Measurements from ENCODE around the gene TBC1D22A. TPM values are rescaled to one million over a fixed set of nuclear protein-coding genes. Genes with fewer than 3 reads are reported as not detected.

TBC1D22A gene
- total RNA-seq, 2 donors from 2014 or later, result 21.5 to 23.1 TPM

DNA sequence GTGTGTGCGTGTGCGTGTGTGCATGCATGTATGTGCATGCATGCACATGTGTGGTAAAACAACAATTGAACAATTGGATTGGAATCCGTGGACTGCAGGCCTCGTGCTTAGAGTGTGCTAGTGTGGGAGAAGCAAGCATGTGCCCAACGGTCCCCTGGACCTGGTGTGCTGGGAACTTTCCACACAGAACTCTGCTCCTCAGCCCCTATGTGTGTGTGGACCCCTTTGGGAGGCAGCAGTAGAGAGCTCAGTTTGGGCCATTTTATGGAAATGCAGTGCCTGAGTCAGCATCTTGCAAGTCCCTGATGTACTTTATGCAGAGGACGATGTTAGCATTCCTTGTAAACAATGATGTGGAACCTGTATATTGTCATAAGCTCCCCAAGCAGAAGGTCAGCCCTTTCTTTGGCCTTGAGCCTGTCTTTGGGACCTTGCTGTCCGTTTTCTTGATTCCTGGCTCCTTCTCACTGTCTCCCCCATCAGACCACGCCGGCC is 167.3 kb downstream of the TBC1D22A start:
- 91 to 95% methylated on average over 9 of the region's 9 CpGs for WGBS, 2 donors
- TF ChIP-seq POLR2A (IDR thresholded peaks at IDR 0.05), result no peak
- TF ChIP-seq, protein P1, sequence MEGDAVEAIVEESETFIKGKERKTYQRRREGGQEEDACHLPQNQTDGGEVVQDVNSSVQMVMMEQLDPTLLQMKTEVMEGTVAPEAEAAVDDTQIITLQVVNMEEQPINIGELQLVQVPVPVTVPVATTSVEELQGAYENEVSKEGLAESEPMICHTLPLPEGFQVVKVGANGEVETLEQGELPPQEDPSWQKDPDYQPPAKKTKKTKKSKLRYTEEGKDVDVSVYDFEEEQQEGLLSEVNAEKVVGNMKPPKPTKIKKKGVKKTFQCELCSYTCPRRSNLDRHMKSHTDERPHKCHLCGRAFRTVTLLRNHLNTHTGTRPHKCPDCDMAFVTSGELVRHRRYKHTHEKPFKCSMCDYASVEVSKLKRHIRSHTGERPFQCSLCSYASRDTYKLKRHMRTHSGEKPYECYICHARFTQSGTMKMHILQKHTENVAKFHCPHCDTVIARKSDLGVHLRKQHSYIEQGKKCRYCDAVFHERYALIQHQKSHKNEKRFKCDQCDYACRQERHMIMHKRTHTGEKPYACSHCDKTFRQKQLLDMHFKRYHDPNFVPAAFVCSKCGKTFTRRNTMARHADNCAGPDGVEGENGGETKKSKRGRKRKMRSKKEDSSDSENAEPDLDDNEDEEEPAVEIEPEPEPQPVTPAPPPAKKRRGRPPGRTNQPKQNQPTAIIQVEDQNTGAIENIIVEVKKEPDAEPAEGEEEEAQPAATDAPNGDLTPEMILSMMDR (IDR thresholded peaks at IDR 0.05), result no peak
- no peak for DNase-seq
- intact Hi-C loops (cut with DNase I), result no loop called here
- Histone ChIP-seq H3K4me1 (peaks cover 21% of the 10 kb centered on the region), H3K27ac (no peak overlapping the region), H3K9me3 (no peaks in the 10 kb centered on the region), H3K4me3 (no peak overlapping the region), H3K27me3 (no peaks in the 10 kb centered on the region), H3K36me3 (replicated peaks in 1 of 2; ENCODE audit: insufficient read depth in 1 of 2, low read depth in 2 of 2) (no peaks in the 10 kb centered on the region)
- ATAC-seq, result no peak

DNA sequence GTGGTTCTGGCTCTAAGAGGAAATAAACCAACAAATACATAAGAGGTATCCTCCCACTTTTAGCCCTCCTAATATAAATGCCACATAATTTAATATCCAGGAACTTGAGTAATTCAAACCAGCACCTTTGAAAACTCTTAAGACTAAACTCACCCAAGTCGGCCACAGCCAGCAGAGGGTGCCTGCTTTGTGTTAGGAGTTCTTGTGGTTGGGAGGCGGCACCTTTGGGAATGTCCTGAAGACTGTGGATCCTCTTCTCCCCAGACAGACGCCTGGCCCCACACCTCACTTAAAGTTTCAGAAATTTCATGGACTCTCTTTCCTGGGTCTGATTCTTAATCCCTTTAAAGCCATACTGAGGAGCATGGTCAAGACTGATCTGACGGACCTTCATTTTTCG is 169.0 kb downstream of the TBC1D22A start:
- no peaks in the 10 kb centered on the region for H3K9me3 ChIP-seq
- intact Hi-C loops (cut with DNase I), result no loop called here
- peak in 1 of 4 donors; percentile 39 for DNase-seq
- no peaks in the 10 kb centered on the region for H3K36me3 ChIP-seq (replicated peaks in 1 of 2; ENCODE audit: insufficient read depth in 1 of 2, low read depth in 2 of 2)
- peaks cover 37% of the 10 kb centered on the region for H3K4me1 ChIP-seq
- no peak for ATAC-seq
- H3K27ac ChIP-seq, result no peak overlapping the region
- TF ChIP-seq, protein P1 (IDR thresholded peaks at IDR 0.05), result peak in 1 of 7 experiments; percentile 25
- TF ChIP-seq POLR2A (IDR thresholded peaks at IDR 0.05), result no peak
- WGBS, 2 donors, result 85 to 88% methylated on average over 5 of the region's 5 CpGs
- H3K4me3 ChIP-seq, result no peak overlapping the region
- no peaks in the 10 kb centered on the region for H3K27me3 ChIP-seq

DNA sequence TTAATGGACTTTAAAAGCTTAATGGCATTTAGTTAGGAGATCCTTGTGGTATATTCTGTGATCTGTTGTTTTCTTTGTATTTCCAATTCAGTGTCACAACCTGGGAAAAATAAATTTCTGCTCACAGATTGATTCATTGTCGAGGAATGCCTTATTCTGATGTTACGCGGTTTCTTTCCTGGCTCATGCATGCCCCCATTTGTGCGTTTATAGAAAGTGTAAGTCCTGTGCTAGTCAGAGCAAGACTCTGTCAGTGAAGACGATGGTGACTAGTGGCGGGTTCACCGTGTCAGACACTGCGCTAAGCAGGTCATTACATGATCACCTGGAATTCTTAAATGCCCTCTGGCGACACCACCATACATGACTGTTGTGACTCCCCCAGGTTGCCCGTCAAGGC is 169.4 kb downstream of the TBC1D22A start:
- 95 to 96% methylated on average over 10 of the region's 10 CpGs for WGBS, 2 donors
- intact Hi-C loops (cut with DNase I), result no loop called here
- ATAC-seq, result no peak

DNA sequence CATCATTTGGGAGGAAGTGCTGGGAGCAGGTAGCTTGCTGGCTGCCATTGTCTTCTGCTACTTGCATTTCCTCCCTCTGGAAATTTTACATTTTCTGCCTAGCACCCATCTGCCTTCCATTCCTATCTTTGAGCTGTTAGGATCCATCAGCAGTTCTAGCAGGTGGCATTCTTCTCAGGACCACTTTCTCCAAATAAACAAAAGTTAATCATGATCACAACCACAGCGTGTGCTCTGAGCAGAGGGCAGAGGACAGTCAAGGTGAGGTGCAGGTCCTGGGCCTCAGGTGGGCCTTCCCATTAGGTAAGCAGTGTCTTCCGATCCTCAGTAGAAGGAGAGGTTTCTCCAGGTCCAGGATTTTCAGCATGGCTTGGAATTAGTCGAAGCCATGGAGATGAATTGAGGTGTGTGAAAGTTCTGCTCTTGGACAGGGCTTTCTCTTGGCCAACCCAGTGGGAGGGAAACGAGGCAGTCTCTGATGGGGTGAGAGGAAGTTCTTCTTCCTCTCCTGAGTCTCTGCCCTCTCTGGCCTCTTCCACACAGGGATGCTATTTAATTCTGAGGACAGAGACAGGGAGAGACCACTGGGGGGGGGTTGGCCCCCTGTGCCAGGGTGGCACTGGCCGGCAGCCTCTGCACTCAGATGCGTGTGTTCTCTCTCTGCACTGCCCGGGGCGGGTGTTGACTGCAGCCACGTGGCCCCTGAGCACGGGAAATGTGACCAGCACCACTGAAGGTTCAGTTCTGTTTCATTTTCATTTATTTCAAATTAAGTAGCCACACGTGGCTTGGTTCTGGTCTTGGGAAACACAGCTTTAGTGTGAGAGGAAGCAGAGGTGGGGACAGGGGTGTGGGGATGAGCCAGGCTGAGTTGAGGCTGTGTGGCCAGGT is 170.8 kb downstream of the TBC1D22A start:
- H3K4me3 ChIP-seq, result no peak overlapping the region
- intact Hi-C loops (cut with DNase I), result no loop called here
- ATAC-seq, result peak; percentile 35
- H3K9me3 ChIP-seq, result no peaks in the 10 kb centered on the region
- 75 to 76% methylated on average over 8 to 11 of the region's 11 CpGs for WGBS, 2 donors
- peak in 2 of 4 donors; percentile 44 to 58 for DNase-seq
- peaks cover 45% of the 10 kb centered on the region for H3K4me1 ChIP-seq
- no peaks in the 10 kb centered on the region for H3K27me3 ChIP-seq
- H3K36me3 ChIP-seq (replicated peaks in 1 of 2; ENCODE audit: insufficient read depth in 1 of 2, low read depth in 2 of 2), result no peaks in the 10 kb centered on the region
- peak overlapping the region; percentile 4 to 40 (median 6) for H3K27ac ChIP-seq
- TF ChIP-seq, protein P1 (IDR thresholded peaks at IDR 0.05), result no peak

More for the DNA sequence above, 169.4 kb downstream of the TBC1D22A start:
- no peaks in the 10 kb centered on the region for H3K36me3 ChIP-seq (replicated peaks in 1 of 2; ENCODE audit: insufficient read depth in 1 of 2, low read depth in 2 of 2)
- no peak overlapping the region for H3K4me3 ChIP-seq
- H3K27me3 ChIP-seq, result no peaks in the 10 kb centered on the region
- TF ChIP-seq POLR2A (IDR thresholded peaks at IDR 0.05), result no peak
- TF ChIP-seq, protein P1 (IDR thresholded peaks at IDR 0.05), result no peak
- no peak overlapping the region for H3K27ac ChIP-seq
- H3K9me3 ChIP-seq, result no peaks in the 10 kb centered on the region
- DNase-seq, result no peak
- H3K4me1 ChIP-seq, result peaks cover 42% of the 10 kb centered on the region
